A673 (cell line): ENCODE results near the gene KIF5C. TPM values are rescaled to one million over a fixed set of nuclear protein-coding genes. Genes with fewer than 3 reads are reported as not detected.

ENCODE experiments used
- BruUV-seq: library from RNA; stranded (reverse); fragments of 400-500 nt; replicated peaks from 2 replicates; lab custom pipeline; 2021; lab: Mats Ljungman, UMichigan
- CTCF ChIA-PET: fragments of 300-600 bp; sonication (Branson Sonifier 250); formaldehyde crosslinking; loops from one replicate; lab custom pipeline; 2022; ENCODE audit warnings: antibody characterized with exemption; lab: Charles Lee
- POLR2A ChIA-PET: fragments of 300-600 bp; sonication (Branson Sonifier 250); formaldehyde crosslinking; loops from one replicate; lab custom pipeline; 2022; ENCODE audit warnings: antibody characterized with exemption; ENCODE audit not compliant: low non-redundant PET; lab: Charles Lee
- DNase-seq: peaks from one replicate; pipeline ENCODE4 v3.0.0-alpha.2; 2015; ENCODE audit warnings: low spot score
- H3K27ac ChIP-seq: fragments of 200-600 bp; sonication (generic); 2 replicates; pipeline ENCODE4 v1.5.1; 2016; ENCODE audit warnings: mixed run types, low read depth, mild to moderate bottlenecking, mixed read lengths, antibody characterized with exemption, low read length; ENCODE audit not compliant: poor library complexity, severe bottlenecking
- H3K27me3 ChIP-seq: fragments of 200-600 bp; sonication (generic); replicated peaks from 2 replicates; pipeline ENCODE4 v1.6.1; 2017; ENCODE audit warnings: mixed run types, low read depth, mild to moderate bottlenecking, mixed read lengths, antibody characterized with exemption, low read length; ENCODE audit not compliant: insufficient read depth, poor library complexity
- H3K36me3 ChIP-seq: fragments of 200-600 bp; sonication (generic); 2 replicates; pipeline ENCODE4 v1.6.1; 2016; ENCODE audit warnings: mixed run types, mild to moderate bottlenecking, mixed read lengths, antibody characterized with exemption, low read length; ENCODE audit not compliant: insufficient read depth, poor library complexity, severe bottlenecking
- H3K4me1 ChIP-seq: fragments of 200-600 bp; sonication (generic); 2 replicates; pipeline ENCODE4 v1.6.1; 2017; ENCODE audit warnings: mixed run types, mild to moderate bottlenecking, mixed read lengths, antibody characterized with exemption, low read length; ENCODE audit not compliant: insufficient read depth, poor library complexity, severe bottlenecking
- H3K4me3 ChIP-seq: fragments of 200-600 bp; sonication (generic); 2 replicates; pipeline ENCODE4 v1.5.1; 2016; ENCODE audit warnings: low read depth, mixed run types, mild to moderate bottlenecking, mixed read lengths, low read length; ENCODE audit not compliant: poor library complexity, severe bottlenecking
- H3K9me3 ChIP-seq: fragments of 200-600 bp; sonication (generic); 2 replicates; pipeline ENCODE4 v1.6.1; 2016; ENCODE audit warnings: mixed run types, low read depth, mild to moderate bottlenecking, mixed read lengths, antibody characterized with exemption, low read length; ENCODE audit not compliant: poor library complexity, severe bottlenecking
- EZH2 ChIP-seq: fragments of 200-600 bp; sonication (generic); IDR thresholded peaks from 2 replicates; pipeline ENCODE4 v1.6.1; 2017; ENCODE audit warnings: borderline replicate concordance, low read depth, mild to moderate bottlenecking, mixed read lengths, antibody characterized with exemption, low read length; ENCODE audit not compliant: poor library complexity, severe bottlenecking
- intact Hi-C: fragments of 100-400 bp; cut with micrococcal nuclease; formaldehyde crosslinking; loops from one replicate; pipeline ENCODE4 v1.10.0; 2022; ENCODE audit not compliant: unreplicated experiment
- total RNA-seq: library from RNA; stranded (reverse); gene quantifications from 2 replicates; pipeline ENCODE4 v1.2.3, GENCODE V29; 2021
- TF ChIP-seq, protein P1 (sequence below): fragments of 300-800, 200-600 bp; sonication (generic); conservative IDR thresholded peaks from 2 replicates; pipeline ENCODE4 v1.5.1; 2017; ENCODE audit warnings: low read depth, mild to moderate bottlenecking, antibody characterized with exemption, low read length, moderate library complexity, mixed read lengths

The KIF5C gene
- total RNA-seq, 1 experiment from 2014 or later = 0.58 TPM

DNA sequence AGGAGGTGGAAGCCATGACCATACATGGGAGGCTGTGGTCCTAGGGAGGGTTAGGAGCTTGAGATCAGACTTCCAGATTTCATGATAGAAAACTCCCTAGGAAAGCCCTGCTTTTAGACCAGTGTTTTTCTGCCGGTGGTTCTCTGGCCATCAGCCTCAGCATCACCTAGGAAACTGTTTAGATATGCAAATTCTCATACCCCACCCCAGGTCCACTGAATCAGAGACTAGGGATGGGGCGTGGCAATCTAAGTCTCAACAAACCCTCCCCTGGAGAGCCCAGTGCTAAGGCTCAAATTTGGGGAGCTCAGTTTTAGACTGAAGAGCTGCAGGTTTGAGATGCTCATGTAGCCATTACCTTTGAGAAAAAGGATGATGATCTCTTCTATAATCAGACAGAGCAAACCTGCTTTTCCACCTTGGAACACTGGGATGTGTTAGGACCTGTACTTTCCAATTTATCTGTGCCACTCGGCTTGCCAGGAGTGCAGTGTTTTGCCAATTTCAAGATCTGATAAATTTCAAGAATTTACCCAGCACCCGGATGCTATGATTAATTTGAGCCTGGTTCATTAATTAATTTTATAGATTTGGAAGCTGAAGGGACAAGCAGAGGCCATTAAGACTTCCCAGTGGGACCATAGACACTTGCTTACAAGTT, 132.0 kb downstream of the KIF5C start:
- POLR2A ChIA-PET = no interaction called here
- TF ChIP-seq, protein P1, sequence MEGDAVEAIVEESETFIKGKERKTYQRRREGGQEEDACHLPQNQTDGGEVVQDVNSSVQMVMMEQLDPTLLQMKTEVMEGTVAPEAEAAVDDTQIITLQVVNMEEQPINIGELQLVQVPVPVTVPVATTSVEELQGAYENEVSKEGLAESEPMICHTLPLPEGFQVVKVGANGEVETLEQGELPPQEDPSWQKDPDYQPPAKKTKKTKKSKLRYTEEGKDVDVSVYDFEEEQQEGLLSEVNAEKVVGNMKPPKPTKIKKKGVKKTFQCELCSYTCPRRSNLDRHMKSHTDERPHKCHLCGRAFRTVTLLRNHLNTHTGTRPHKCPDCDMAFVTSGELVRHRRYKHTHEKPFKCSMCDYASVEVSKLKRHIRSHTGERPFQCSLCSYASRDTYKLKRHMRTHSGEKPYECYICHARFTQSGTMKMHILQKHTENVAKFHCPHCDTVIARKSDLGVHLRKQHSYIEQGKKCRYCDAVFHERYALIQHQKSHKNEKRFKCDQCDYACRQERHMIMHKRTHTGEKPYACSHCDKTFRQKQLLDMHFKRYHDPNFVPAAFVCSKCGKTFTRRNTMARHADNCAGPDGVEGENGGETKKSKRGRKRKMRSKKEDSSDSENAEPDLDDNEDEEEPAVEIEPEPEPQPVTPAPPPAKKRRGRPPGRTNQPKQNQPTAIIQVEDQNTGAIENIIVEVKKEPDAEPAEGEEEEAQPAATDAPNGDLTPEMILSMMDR = no peak
- TF ChIP-seq EZH2 = no peak
- no peak for DNase-seq

DNA sequence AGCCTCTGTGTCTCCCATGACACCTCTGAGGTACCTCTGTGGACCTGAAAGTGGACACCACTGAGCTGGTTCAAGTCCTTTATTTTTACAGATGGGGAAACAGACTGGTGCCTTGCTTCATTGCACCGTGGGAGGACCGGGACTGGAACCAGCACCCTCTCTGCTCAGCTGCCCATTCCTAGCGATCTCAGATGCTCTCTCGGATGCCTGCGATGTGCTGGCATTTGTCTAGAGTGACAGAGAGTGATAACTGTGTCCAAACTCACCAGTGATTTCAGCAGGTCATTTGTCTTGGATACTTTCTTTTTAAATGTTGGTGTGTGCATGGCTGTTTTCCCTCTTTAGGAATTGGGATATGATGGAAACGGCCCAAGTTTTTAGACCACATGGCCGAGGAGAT, 133.4 kb downstream of the KIF5C start:
- no TSS peak for BruUV-seq
- Histone ChIP-seq H3K9me3 (no peaks in the 10 kb centered on the region), H3K27ac (no peak overlapping the region), H3K36me3 (no peaks in the 10 kb centered on the region), H3K27me3 (no peaks in the 10 kb centered on the region), H3K4me1 (no peaks in the 10 kb centered on the region), H3K4me3 (no peak overlapping the region)
- ChIA-PET POLR2A (no interaction called here), CTCF (no interaction called here)
- intact Hi-C loops = no loop called here
- TF ChIP-seq, protein P1 = no peak
- no peak for TF ChIP-seq EZH2
- no peak for DNase-seq

More for the DNA sequence above, 132.0 kb downstream of the KIF5C start:
- no peaks in the 10 kb centered on the region for H3K9me3 ChIP-seq
- H3K27ac ChIP-seq = no peak overlapping the region
- H3K4me3 ChIP-seq = no peak overlapping the region
- H3K36me3 ChIP-seq = no peaks in the 10 kb centered on the region
- CTCF ChIA-PET = no interaction called here
- no TSS peak for BruUV-seq
- intact Hi-C loops = no loop called here
- H3K4me1 ChIP-seq = no peaks in the 10 kb centered on the region
- no peaks in the 10 kb centered on the region for H3K27me3 ChIP-seq

DNA sequence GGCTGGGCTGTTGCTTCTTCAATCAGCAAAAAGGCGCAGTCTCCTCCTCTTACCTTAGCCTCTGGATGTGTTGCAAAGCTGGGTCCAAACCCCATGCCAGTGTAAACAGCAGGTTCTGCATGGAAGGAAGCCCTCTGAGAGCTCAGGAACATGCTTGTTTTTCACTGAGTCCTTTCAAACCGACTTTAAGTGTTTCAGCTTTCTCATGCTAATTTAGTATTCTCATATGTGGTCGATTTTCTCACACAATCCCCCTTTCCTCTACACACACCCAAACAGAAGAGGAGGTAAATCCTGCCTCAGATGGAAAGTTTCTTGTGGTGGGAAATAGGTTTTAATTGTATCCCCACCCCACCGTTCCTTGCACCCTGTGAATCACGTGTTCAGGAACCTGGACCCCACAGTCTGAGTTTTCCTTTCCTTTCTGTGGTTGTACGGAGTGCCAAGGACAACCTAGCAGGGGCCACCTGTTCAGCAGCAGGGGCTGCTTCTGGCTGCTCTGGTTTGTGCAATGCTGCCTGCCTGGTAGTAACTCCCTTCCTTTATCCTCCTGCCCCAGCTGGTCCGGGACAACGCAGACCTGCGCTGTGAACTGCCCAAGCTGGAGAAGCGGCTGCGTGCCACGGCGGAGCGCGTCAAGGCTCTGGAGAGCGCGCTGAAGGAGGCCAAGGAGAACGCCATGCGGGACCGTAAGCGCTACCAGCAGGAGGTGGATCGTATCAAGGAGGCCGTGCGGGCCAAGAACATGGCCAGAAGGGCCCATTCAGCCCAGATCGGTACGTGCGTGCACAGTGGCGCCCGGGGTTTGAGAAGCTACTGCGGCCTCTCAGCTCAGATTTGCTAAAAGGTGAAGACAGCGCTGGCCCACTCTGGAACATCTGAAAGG, 134.8 kb downstream of the KIF5C start:
- ChIA-PET CTCF (no interaction called here), POLR2A (no interaction called here)
- no peaks in the 10 kb centered on the region for H3K4me1 ChIP-seq
- H3K9me3 ChIP-seq = no peaks in the 10 kb centered on the region
- no peak for TF ChIP-seq EZH2
- TF ChIP-seq, protein P1 = no peak
- H3K36me3 ChIP-seq = no peaks in the 10 kb centered on the region
- no TSS peak for BruUV-seq
- intact Hi-C loops = no loop called here
- no peak overlapping the region for H3K4me3 ChIP-seq
- no peak overlapping the region for H3K27ac ChIP-seq
- no peak for DNase-seq
- no peaks in the 10 kb centered on the region for H3K27me3 ChIP-seq
